ENCODE results near the gene VIM.

The VIM gene

DNA sequence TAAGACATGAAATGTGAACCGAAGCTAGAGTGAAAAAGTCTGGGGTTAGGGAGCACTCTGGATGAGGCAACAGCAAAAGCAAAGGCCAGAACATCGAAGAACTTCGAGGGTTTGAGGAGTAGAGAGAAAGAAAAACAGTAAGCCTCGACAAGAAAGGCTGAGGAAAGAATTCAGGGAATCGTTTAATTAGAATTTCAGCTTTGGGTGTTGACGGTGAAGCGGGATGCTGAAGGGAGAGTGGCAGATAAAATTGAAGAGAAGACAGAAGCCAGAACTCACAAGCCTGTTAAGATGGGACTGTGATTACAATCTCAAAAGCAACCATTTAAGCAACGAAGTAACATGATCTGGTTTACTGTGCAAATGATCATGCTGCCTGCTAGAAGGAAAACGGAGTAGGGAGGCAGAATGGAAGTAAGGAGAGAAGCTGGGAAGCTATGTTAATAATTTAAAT lies 28.7 kb upstream of the VIM start:
- in situ Hi-C loops (cut with HindIII; ENCODE audit: low pct_ligation_motif_present, low sequenced_read_pairs), result no loop called here

DNA sequence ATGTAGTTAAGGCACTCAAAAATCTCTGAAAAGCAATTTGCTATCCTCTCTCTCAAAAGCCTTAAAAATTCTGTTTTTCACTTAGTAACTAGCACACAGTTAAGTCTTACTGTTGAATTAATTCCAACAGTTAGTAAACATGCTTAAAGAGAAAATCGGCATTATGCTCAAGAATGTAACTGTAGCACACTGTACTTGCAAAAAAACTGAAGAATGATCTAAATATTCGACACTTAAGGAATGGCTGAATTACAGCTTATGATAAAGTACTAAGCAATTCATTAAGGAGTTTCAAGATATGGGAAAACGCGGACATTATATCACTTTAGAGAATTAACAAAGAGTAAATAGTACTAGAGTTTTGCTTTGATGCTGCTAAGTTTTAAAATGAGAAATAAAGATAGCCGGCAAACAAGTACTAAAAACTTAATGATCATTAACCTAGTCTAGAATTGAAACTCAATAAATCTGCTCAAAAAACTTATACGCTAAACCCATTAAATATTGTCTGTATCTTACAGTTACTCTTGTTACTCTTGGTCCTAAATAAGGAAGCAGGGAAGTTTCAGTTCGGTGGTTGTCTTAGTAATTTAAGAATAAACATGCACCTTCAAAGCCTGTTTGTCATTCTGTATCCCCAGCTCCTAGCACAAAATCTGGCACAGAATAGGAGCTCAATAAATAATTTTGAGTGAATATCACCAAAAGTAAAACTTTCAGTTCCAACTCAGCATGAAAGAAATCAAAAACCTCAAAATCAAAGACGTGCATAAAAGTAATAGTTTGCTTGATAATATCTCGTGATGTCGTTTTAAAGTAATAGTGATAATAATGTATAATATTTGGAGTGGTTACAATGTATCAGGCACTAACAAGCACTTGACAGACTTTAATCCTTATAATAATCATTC lies 27.8 kb upstream of the VIM start:
- no peak for DNase-seq
- no peaks in the 10 kb centered on the region for H3K36me3 ChIP-seq (replicated peaks)
- no peaks in the 10 kb centered on the region for H3K27me3 ChIP-seq (replicated peaks)
- peak overlapping the region; percentile 65 for H3K4me3 ChIP-seq (ENCODE audit: low read depth, low read length)
- TF ChIP-seq, protein P1, sequence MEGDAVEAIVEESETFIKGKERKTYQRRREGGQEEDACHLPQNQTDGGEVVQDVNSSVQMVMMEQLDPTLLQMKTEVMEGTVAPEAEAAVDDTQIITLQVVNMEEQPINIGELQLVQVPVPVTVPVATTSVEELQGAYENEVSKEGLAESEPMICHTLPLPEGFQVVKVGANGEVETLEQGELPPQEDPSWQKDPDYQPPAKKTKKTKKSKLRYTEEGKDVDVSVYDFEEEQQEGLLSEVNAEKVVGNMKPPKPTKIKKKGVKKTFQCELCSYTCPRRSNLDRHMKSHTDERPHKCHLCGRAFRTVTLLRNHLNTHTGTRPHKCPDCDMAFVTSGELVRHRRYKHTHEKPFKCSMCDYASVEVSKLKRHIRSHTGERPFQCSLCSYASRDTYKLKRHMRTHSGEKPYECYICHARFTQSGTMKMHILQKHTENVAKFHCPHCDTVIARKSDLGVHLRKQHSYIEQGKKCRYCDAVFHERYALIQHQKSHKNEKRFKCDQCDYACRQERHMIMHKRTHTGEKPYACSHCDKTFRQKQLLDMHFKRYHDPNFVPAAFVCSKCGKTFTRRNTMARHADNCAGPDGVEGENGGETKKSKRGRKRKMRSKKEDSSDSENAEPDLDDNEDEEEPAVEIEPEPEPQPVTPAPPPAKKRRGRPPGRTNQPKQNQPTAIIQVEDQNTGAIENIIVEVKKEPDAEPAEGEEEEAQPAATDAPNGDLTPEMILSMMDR (IDR thresholded peaks at IDR 0.05; ENCODE audit: low read depth, low read length, missing control alignments), result no peak
- in situ Hi-C loops (cut with HindIII; ENCODE audit: low pct_ligation_motif_present, low sequenced_read_pairs), result no loop called here
- H3K27ac ChIP-seq, result peak overlapping the region; percentile 92

More for the DNA sequence above, 28.7 kb upstream of the VIM start:
- Histone ChIP-seq H3K27me3 (replicated peaks) (no peaks in the 10 kb centered on the region), H3K36me3 (replicated peaks) (no peaks in the 10 kb centered on the region), H3K4me3 (ENCODE audit: low read depth, low read length) (peak overlapping the region; percentile 3), H3K27ac (peak overlapping the region; percentile 92)
- DNase-seq, result peak; percentile 14
- TF ChIP-seq, protein P1 (IDR thresholded peaks at IDR 0.05; ENCODE audit: low read depth, low read length, missing control alignments), result no peak

DNA sequence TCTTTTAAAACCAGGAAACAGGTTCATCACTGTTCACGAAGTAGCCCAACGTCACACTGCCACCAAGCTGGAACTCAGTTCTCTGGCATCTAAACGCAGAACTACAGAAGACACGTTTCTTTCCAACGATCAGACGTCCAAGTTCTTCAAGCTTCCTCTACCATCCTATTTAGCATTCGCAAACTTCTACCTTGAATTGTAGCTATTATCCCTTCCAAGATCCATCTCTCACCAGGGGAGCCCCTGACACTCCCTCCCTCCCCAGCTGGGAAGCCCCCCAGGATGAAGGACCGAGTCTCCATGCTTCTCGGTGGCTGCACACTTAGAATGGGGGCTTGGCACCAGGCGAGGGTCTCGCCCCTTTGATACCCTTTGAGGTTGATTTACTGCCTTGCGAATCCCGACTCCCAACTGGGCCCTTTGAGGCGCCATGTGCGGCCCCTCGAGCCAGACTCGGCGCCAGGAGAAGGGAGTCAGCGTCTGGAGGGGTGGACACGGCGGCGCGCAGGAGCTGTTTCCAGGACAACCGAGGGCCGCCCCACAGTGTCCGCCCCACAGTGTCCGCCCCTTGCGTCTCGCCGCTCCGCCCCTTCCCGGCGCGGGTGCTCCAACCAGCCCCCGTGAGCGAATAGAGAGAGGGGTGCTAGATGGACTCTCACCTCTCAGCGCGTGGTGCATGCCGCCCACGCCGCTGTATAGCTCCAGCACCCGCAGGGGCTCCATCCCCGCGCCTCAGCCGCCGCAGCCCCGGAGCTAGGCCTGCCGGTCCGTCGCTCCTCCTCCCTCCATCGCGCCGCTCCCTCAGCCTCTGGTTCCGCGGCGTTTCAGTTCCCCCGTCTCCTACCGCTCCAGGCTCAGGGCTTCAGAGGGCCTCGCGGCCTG lies 26.9 kb upstream of the VIM start, which contains the start of gene TRDMT1:
TSS of gene TRDMT1 (minus strand) at position 761 of the 882 bp plus-strand sequence. CDS start at position 723, 38 bp downstream.
- peak; percentile 86 for DNase-seq
- TF ChIP-seq, protein P1 (IDR thresholded peaks at IDR 0.05; ENCODE audit: low read depth, low read length, missing control alignments), result no peak
- Histone ChIP-seq H3K4me3 (ENCODE audit: low read depth, low read length) (peak within 1 kb of the TSS; percentile 65), H3K36me3 (replicated peaks) (no peaks in the 10 kb centered on the region), H3K27me3 (replicated peaks) (no peaks in the 10 kb centered on the region), H3K27ac (peak within 1 kb of the TSS; percentile 92)
- in situ Hi-C loops (cut with HindIII; ENCODE audit: low pct_ligation_motif_present, low sequenced_read_pairs), result no loop called here

DNA sequence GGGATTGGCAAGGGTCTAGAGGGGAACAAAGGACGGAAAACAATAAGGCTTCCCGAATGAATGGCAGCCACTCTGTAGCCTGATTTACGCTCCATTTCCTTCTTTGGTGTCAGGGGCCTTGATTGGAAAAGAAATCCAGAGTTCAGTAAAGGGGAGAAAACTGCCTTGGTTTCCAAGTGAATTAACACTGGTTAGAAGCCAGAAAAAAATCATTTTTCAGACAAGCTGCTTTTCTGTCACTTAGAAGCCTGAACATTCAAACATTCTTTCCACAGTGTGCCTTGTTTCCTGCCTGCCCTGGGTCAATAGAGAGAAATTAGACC lies 26.3 kb upstream of the VIM start:
- no peaks in the 10 kb centered on the region for H3K27me3 ChIP-seq (replicated peaks)
- no peaks in the 10 kb centered on the region for H3K36me3 ChIP-seq (replicated peaks)
- TF ChIP-seq, protein P1 (IDR thresholded peaks at IDR 0.05; ENCODE audit: low read depth, low read length, missing control alignments), result no peak
- DNase-seq, result no peak
- peak overlapping the region; percentile 65 for H3K4me3 ChIP-seq (ENCODE audit: low read depth, low read length)
- in situ Hi-C loops (cut with HindIII; ENCODE audit: low pct_ligation_motif_present, low sequenced_read_pairs), result no loop called here
- H3K27ac ChIP-seq, result peak overlapping the region; percentile 92

DNA sequence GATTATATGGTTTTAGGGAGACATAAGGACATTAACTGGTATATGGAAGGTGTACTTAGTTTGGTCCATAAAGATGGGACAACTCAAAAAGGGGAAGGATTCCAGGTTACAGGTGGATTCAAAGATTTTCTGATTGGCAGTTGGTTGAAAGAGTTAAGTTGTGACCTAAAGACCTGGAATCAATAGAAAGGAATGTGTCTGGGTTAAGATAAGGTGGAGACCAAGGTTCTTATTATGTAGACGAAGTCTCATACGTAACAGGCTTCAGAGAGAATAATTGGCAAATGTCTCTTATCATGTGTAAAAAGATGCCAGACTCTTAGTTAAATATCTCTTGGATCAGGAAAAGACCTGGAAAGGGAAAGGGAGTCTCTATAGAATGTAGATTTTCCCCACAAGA lies 25.5 kb upstream of the VIM start:
- DNase-seq, result no peak
- H3K4me3 ChIP-seq (ENCODE audit: low read depth, low read length), result no peak overlapping the region
- H3K27me3 ChIP-seq (replicated peaks), result no peaks in the 10 kb centered on the region
- in situ Hi-C loops (cut with HindIII; ENCODE audit: low pct_ligation_motif_present, low sequenced_read_pairs), result no loop called here
- TF ChIP-seq, protein P1 (IDR thresholded peaks at IDR 0.05; ENCODE audit: low read depth, low read length, missing control alignments), result no peak
- H3K36me3 ChIP-seq (replicated peaks), result no peaks in the 10 kb centered on the region
- no peak overlapping the region for H3K27ac ChIP-seq
